CD4-positive, alpha-beta T cell treated with Interleukin-10 for 1 hour (primary cell): ENCODE measurements around the gene IL1B.
"Not testable (repeated sequence)": the region's sequence is repeated elsewhere in the genome, so short reads cannot be mapped to it uniquely, and the experiment has no call there.

ENCODE experiments used
- DNase-seq: peaks from one replicate; pipeline ENCODE4 v3.0.0-alpha.2; 2020

Gene IL1B

GRCh38 chr2:112836695-112837117 lies at the start of gene IL1B:
Gene IL1B, minus strand, starts transcription at chr2:112836779. Its CDS starts 550 bp downstream, at chr2:112836229.
- DNase-seq, result no peak

DNA sequence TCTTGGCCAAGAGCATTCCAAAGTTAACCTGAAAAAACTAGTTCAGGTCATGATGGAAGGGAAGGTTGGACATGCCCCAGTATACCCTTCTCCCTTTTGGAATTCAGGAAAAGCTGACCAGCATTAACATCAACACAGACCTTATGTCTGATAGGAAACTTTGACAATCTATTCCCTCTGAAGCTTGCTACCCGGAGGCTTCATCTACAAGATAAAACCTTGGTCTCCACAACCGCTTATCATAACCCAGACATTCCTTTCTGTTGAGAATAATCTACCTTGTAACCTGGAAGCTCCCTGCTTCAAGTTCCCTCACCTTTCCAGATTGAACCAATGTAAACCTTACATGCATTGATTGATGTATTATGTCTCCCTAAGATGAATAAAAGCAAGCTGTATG lies 49.7 kb upstream of the IL1B start:
- no peak for DNase-seq

DNA sequence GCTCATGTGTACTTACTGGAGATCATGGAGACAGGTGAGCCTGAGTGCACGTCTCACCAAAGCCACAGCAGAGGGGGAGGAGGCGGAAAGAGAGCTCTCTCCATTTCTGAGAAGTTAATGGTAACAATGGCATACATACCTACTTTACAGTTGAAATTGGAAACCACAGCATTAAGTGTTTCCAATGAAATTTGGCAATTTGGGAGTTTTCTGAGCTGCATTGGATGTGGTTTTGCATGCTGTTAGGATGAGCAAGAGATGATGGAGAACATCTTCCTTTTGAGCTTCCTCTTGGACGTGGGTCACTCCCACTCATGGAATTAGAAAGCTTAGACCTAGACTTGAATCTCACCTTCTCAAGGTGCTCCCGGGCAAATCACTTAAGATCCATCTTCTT lies 48.9 kb upstream of the IL1B start:
- no peak for DNase-seq

DNA sequence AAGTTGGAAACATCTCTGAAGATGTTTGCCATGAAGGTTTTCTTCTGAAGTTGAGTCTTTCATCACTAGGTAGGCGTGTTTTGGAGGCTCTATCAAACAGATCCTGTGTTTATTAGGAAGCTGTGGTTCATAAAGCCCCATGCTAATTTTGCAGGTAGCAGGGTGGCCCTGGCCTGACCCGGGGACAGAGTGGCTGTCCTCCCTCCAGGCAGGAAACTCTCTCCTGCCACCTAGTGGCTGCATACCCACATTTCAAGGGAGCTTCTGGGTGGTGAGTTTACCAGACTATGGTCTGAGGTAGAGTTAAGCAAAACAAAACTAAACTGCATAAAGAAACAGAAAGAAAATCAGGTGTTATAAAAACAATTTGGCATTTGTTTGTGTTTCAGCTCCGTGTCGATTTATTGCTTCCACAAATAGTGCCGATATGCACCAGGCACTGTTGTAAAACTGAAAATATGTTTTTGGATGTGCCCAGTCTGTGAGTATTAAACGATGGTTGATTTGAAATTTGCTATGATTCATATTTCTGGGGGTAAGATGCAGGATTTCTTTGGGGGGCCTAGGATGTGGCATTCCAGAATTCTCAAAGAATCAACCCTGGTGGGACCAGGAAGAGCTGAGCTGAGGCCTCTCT lies 48.4 kb upstream of the IL1B start:
- DNase-seq, result peak; percentile 76

DNA sequence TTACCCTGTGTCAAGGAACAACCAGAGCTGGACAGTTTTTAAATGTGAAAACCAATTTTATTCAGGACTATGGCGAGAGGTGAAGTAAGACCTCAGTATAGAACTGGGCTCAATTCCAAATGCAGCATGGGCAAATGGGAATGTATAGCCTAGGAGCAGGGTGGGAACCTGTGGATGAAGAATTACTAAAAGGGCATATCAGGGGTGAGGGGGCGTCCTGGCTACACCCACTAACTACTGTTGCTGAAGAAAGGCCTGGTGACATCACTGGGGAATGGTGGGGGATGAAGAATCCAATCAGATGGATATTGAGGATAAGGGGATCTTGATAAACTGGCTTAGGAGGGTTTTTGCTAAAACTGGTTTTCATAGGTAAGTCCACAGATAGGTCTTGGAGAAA lies 47.1 kb upstream of the IL1B start:
- DNase-seq, result no peak

DNA sequence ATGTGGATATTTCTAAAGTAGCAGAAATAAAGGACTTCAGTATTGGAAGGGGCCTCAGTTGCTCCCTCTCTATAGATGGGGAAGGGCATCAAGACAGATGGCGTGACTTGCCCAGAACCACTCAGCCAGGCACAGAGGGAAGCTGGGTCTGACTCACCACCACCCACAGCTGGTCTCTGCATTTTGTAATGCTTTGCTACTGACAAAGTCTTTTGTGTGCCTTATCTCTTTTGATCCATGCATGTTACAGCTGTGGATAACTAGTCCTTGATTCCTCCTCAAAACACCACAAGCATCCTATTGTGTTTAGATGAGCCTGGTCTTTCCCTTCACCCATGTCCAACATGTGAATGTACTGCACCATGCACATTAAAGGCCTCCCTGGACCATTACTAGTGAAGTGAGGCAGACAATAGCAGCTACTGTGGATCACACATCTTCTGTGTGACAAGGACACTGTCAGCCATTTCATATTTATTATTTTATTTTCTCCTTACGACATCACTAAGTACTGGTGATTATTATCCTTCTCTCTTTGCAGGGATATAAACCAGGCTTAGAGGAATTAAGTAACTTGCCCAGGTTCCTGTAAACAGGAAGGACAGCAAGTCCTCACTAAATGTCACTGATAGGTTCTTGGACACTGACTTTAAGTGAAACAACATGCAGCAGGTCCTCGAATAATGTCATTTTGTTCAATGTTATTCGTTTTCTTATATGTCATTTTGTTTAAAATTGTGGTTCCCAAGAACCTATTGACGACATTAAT lies 44.8 kb upstream of the IL1B start:
- DNase-seq, result no peak

GRCh38 chr2:112880696-112881095 lies 44.1 kb upstream of the IL1B start:
- no peak for DNase-seq

DNA sequence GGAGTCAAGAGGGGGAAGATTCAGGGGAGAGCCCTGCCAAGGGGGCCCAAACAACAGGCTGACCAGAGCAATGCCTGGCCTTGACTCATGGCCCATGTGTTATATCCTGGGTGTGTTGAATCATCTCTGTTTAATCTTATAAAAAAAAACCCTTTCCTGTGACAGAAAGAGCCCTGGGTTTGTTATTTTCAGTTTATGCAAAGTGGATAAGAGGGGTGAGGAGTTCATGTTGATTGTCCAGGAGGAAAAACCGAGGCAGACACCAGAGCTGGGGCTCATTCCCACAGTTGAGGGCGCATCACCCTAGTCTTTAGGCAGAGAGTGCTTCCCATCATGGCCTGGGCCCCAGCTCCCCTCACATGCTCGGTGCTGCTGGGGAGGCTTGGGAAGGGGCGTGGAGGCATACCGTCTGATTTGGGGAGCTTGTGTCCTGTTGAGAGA lies 43.5 kb upstream of the IL1B start:
- no peak for DNase-seq

- DNase-seq, result no peak
Measured at GRCh38 chr2:112879491-112880041, 43.0 kb upstream of the IL1B start.

- no peak for DNase-seq
Measured at GRCh38 chr2:112877423-112877822, 40.8 kb upstream of the IL1B start.

DNA sequence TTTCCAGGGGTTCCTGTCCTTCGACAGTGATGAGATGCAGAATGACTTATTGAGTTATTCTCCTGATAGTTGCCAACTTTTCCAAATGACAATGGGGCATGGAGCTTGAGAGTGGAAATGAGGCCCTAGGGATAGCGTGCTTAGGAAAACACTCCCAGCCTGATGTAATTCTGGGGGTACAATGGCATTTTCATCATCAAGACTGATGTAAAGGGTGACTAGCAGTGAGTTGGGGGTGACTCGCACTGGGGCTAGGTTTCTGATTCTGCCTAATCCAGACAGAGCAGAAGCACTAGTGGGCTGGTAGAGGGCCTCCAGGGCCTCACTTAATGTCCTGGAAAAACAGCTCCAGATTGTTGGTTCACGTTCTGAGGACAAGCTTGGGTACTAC lies 40.4 kb upstream of the IL1B start:
- no peak for DNase-seq

GRCh38 chr2:112876257-112876970 lies 39.8 kb upstream of the IL1B start:
- DNase-seq, result no peak

DNA sequence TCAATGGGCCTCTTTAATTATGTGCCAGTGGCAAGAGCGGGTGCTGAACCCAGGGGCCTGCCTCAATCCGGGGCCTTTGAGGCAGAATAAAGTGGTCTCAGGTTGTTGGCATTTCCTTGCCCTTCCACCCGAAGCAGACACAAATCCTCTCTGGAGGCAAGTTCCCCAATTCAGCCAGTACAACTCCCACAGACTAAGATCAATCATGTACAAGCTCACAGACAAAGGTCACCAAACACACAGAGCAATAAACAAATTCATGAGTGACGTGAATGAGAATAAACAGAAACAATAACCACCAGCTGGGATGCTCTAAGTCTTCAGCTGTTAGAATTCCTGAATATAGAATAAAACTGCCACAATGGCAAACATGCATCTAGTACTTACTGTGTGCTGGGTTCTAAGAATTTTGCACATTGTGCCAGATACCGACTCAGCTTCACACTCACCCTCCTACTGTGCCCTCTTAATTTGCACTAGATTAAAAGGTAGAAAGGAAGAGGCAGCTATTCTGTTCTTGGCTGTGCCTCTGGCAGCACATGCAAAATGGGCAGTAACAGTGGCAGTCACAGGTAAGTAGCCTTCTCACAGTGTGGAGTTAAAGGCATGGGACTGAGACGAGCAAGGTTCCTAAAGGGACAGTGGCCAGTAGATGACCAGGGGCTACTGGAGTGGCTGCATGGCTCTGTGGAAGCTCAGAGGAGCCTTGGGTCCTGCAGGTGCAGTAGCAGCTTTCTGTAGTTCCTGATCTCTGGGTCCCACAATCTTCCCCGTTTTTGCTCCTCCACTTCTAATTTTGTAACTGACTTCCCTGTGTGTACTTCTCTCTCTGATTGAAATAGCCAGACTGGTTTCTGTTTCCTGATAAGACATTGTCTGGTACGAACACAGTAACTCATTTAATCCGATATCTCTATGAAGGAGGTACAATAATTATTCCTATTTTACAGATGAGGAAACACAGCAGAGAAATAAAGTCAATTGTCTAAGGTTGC lies 34.6 kb upstream of the IL1B start:
- DNase-seq, result no peak

- DNase-seq, result peak; percentile 11
Measured at GRCh38 chr2:112869258-112869842, 32.8 kb upstream of the IL1B start.

DNA sequence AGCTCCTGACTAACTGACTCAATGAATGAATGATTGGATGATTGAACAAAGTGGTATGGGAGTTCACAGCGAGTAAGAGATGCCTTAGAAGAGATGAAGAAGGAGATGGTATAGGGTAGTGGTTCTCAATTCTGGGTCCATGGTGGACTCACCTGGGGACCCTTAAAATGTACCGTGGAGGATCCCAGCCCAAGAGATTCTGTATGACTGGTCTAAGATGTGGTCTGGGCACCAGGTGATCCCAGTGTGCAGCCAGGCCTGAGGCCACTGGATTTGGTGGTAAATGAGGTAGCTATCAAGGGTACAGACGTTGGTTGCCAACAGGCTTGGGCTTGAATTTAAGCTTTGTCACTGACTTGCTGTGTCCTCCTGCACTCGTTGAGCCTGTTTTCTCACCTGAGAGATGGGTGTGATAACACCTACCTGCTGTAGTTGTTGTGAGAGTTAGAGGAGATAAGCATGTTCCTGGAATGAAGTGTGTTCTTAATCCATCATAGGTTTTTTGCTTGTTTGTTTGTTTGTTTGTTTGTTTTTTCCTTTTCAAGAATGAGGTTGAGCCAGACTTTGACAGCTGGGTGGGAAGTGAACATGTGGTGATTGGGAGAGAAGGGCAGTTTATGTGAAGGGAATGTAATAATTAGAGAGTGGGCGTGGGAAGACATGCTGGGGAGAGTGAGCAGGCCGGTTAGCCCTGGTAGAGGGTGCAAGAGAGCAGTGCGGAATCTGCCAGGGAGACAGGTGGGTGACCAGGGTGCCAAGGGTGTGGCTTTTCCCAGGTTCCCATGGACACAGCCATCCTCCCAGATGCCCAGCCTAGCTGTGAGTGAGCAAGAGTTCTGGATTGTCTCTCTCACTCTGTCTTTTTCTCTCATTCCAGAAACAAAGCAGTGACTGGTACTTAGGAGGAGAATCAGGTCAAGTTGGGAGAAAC lies 31.4 kb upstream of the IL1B start:
- DNase-seq, result no peak

GRCh38 chr2:112866128-112866835 lies 29.7 kb upstream of the IL1B start:
- DNase-seq, result no peak

GRCh38 chr2:112864072-112864471 lies 27.5 kb upstream of the IL1B start:
- DNase-seq, result no peak

DNA sequence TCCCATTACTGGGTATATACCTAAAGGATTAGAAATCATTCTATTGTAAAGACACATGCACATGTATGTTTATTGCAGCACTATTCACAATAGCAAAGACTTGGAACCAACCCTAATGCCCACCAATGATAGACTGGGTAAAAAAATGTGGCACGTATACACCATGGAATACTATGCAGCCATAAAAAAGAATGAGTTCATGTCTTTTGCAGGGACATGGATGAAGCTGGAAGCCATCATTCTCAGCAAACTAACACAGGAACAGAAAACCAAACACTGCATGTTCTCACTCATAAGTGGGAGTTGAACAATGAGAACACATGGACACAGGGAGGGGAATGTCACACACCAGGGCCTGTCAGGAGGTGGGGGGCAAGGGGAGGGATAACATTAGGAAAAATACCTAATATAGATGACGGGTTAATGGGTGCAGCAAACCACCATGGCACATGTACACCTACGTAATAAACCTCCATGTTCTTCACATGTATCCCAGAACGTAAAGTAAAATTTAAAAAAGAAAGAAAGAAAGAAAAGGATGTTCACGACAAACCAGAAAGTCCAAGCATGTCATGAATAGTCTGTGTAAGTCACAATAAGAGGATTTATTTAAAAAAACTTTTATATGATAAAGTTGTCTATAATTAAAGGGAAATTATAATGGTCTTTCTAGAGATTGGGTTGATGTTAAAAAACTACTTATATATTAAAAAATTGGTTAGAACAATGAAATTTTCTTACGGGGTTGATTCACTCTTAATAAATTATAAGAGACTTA lies 23.0 kb upstream of the IL1B start:
- not testable (repeated sequence) for DNase-seq

DNA sequence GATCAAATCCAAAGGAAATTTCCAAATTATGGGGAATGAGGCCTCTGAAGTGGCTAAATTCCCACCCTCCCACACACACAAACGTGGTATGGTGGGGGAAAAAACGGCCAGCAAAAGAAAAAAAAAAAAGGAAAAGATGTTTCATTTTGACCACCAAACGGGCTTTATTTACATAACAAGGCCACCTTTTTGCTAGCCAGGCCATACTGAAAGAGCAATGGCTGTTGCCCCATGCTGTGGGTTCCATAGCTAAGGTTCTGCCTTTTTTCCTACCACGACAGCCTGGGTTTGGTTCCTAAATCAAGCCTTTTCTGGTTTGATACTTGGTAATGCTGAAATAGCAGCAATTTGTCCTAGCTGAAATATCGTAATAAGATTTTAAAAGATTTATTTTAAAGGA lies 14.0 kb upstream of the IL1B start:
- no peak for DNase-seq
